B cell (primary cell): ENCODE measurements around the gene ALG8. TPM values are rescaled to one million over a fixed set of nuclear protein-coding genes. Genes with fewer than 3 reads are reported as not detected.

Experiments
- ATAC-seq: fragments of 200-7000 bp; cut with Tn5 transposase; one replicate; pipeline ENCODE4 v1.10.0; 2021; ENCODE audit warnings: low read depth, mild to moderate bottlenecking, moderate number of reproducible peaks, moderate library complexity
- CTCF ChIA-PET: fragments of 350-600 bp; sonication (Branson Sonifier 250); formaldehyde crosslinking; loops from one replicate; lab custom pipeline; 2021; ENCODE audit warnings: antibody characterized with exemption, inconsistent platforms; lab: Charles Lee
- POLR2A ChIA-PET: fragments of 350-600 bp; sonication (Branson Sonifier 250); formaldehyde crosslinking; loops from one replicate; lab custom pipeline; 2021; ENCODE audit warnings: antibody characterized with exemption; lab: Charles Lee
- DNase-seq: peaks from one replicate; pipeline ENCODE4 v3.0.0; 2013
- H2AFZ ChIP-seq: 2 replicates; pipeline ENCODE4 v1.6.1; 2012; ENCODE audit warnings: mild to moderate bottlenecking, low read depth, low read length; ENCODE audit not compliant: insufficient read depth, poor library complexity, severe bottlenecking
- H3K27ac ChIP-seq, 2 donors: 1 replicate in 1 of 2; 2 replicates in 1 of 2; pipeline ENCODE4 v1.5.1; 2012 to 2013; ENCODE audit warnings: low read length in 2 of 2, mild to moderate bottlenecking in 2 of 2, moderate library complexity in 1 of 2
- H3K27me3 ChIP-seq, 4 experiments: fragments of 200-600 bp in 1 of 4; sonication (generic) in 1 of 4; replicated peaks in 1 of 4; 1 replicate in 2 of 4; 2 replicates in 2 of 4; pipeline versions ENCODE4 v1.6.1 to v1.7.0; 2013 to 2016; ENCODE audit warnings: low read length in 3 of 4, mild to moderate bottlenecking in 2 of 4, mixed read lengths in 1 of 4, moderate library complexity in 1 of 4; ENCODE audit not compliant: insufficient read depth in 4 of 4, control insufficient read depth in 3 of 4; ENCODE audit errors: control extremely low read depth in 1 of 4
- H3K36me3 ChIP-seq, 2 experiments: replicated peaks in 1 of 2; 1 replicate in 1 of 2; 2 replicates in 1 of 2; pipeline versions ENCODE4 v1.6.1 to v1.7.1; 2013; ENCODE audit warnings: low read length in 1 of 2; ENCODE audit not compliant: insufficient read depth in 2 of 2, control insufficient read depth in 1 of 2; ENCODE audit errors: control extremely low read depth in 1 of 2, extremely low read depth in 1 of 2
- H3K4me1 ChIP-seq, 2 donors: fragments of 200-600 bp in 1 of 2; sonication (generic) in 1 of 2; 1 replicate in 1 of 2; 2 replicates in 1 of 2; pipeline versions ENCODE4 v1.5.1 to v1.6.1; 2013 to 2017; ENCODE audit warnings: low read length in 2 of 2; ENCODE audit not compliant: control insufficient read depth in 2 of 2, insufficient read depth in 2 of 2
- H3K4me2 ChIP-seq: replicated peaks from 2 replicates; pipeline ENCODE3; 2012; ENCODE audit warnings: mild to moderate bottlenecking, low read depth, low read length; ENCODE audit not compliant: poor library complexity, severe bottlenecking
- H3K4me3 ChIP-seq, 5 experiments: fragments of 200-600 bp in 1 of 5; sonication (generic) in 1 of 5; 1 replicate in 3 of 5; 2 replicates in 2 of 5; pipeline versions ENCODE4 v1.5.1 to v1.7.0; 2011 to 2016; ENCODE audit warnings: low read length in 4 of 5, mild to moderate bottlenecking in 4 of 5, low read depth in 2 of 5, control low read depth in 1 of 5, moderate library complexity in 1 of 5; ENCODE audit not compliant: insufficient read depth in 1 of 5; ENCODE audit errors: control extremely low read depth in 1 of 5, extremely low read depth in 1 of 5
- H3K79me2 ChIP-seq: fragments of 200-600 bp; sonication (generic); one replicate; pipeline ENCODE4 v1.6.0; 2016; ENCODE audit warnings: low read length; ENCODE audit not compliant: control insufficient read depth, insufficient read depth
- H3K9ac ChIP-seq: fragments of 200-600 bp; sonication (generic); 2 replicates; pipeline ENCODE4 v1.6.1; 2017; ENCODE audit warnings: mild to moderate bottlenecking, low read length, moderate library complexity
- H3K9me3 ChIP-seq, 3 donors: one replicate each; pipeline versions ENCODE4 v1.6.1 to v1.7.1; 2013; ENCODE audit warnings: low read length in 2 of 3; ENCODE audit not compliant: control insufficient read depth in 2 of 3, insufficient read depth in 1 of 3; ENCODE audit errors: control extremely low read depth in 1 of 3
- H4K20me1 ChIP-seq: 2 replicates; pipeline ENCODE4 v1.6.0; 2012; ENCODE audit warnings: mild to moderate bottlenecking, low read length; ENCODE audit not compliant: insufficient read depth, control insufficient read depth, poor library complexity, severe bottlenecking
- H3K27ac Mint-ChIP-seq: one replicate; pipeline ENCODE4 v1.8.0; 2021; ENCODE audit warnings: mixed read lengths
- H3K27me3 Mint-ChIP-seq: one replicate; pipeline ENCODE4 v1.8.0; 2021; ENCODE audit warnings: mixed read lengths
- H3K4me1 Mint-ChIP-seq: one replicate; pipeline ENCODE4 v1.8.0; 2021; ENCODE audit warnings: mixed read lengths
- H3K4me3 Mint-ChIP-seq: one replicate; pipeline ENCODE4 v1.8.0; 2021; ENCODE audit warnings: mixed read lengths
- H3K9me3 Mint-ChIP-seq: one replicate; pipeline ENCODE4 v1.8.0; 2022; ENCODE audit warnings: mixed read lengths; ENCODE audit not compliant: insufficient read depth
- EZH2 ChIP-seq: IDR thresholded peaks from 2 replicates; pipeline ENCODE4 v1.6.1; 2012; ENCODE audit warnings: borderline replicate concordance, low read depth, mild to moderate bottlenecking, moderate library complexity, low read length; ENCODE audit not compliant: insufficient read depth, poor library complexity, severe bottlenecking
- whole genome bisulfite sequencing: methylation state at CpG from one replicate; pipeline ENCODE4 v1.1.5; 2013; ENCODE audit warnings: missing lambda C conversion rate; ENCODE audit not compliant: insufficient coverage; 5-methylcytosine and 5-hydroxymethylcytosine counted together
- intact Hi-C: fragments of 100-400 bp; cut with micrococcal nuclease; formaldehyde crosslinking; loops from one replicate; pipeline ENCODE4 v1.10.0; 2022
- polyA plus RNA-seq: library from polyadenylated mRNA; depleted of rRNA; stranded (reverse); fragments of >200 nt; gene quantifications from 2 replicates; pipeline ENCODE4 v1.2.3, GENCODE V29; 2012
- total RNA-seq, 2 donors: library from RNA; stranded (reverse); fragments of 120-200 nt in 1 of 2; gene quantifications; 1 replicate in 1 of 2; 2 replicates in 1 of 2; pipeline versions ENCODE4 v1.2.3 to v1.2.4, GENCODE V29; 2013 to 2022
- TF ChIP-seq, protein P1 (sequence below): fragments of 200-600 bp; IDR thresholded peaks from one replicate; pipeline ENCODE4 v1.8.0; 2022; ENCODE audit warnings: antibody characterized with exemption, mild to moderate bottlenecking

The ALG8 gene
- total and polyA plus RNA-seq, 2 donors (not counting 1 experiment from before 2014, with no cell fraction given): 16.7 to 28.5 TPM

DNA sequence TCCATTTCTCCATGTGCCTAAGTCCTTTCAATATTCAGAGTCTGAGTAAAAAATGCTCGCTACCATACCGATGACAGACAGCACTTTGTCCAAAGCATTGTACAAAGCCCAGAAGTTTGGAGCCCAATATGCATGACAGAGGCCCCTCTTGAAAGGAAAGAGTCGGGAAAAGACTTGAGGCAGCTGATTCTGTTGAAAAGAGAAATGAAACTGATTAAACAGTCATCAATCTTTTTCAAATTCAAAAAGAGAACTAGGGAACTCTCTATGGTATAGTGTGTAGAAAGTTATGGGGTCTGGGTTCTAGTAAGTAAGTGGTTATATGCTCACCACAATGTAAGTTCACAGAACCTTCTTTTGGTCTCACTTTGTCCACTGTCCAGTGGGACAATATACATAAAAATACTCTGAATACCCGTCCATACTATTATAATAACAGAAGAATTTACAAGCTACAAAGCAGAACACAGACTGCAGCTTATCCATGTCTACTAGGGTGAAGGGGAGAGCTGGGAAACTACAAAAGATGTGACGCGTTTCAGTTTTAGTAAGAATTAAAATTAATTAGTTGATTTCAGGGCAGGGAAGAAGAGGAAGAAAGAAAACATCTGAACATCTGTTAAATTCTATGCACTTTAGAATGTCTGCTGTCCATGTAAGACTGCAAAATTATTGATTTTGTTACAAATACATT, 26.7 kb downstream of the ALG8 start:
- Mint-ChIP-seq H3K9me3 (no peaks in the 10 kb centered on the region), H3K27ac (no peak overlapping the region), H3K27me3 (no peaks in the 10 kb centered on the region), H3K4me3 (no peak overlapping the region), H3K4me1 (peaks cover 9% of the 10 kb centered on the region)
- TF ChIP-seq, protein P1, sequence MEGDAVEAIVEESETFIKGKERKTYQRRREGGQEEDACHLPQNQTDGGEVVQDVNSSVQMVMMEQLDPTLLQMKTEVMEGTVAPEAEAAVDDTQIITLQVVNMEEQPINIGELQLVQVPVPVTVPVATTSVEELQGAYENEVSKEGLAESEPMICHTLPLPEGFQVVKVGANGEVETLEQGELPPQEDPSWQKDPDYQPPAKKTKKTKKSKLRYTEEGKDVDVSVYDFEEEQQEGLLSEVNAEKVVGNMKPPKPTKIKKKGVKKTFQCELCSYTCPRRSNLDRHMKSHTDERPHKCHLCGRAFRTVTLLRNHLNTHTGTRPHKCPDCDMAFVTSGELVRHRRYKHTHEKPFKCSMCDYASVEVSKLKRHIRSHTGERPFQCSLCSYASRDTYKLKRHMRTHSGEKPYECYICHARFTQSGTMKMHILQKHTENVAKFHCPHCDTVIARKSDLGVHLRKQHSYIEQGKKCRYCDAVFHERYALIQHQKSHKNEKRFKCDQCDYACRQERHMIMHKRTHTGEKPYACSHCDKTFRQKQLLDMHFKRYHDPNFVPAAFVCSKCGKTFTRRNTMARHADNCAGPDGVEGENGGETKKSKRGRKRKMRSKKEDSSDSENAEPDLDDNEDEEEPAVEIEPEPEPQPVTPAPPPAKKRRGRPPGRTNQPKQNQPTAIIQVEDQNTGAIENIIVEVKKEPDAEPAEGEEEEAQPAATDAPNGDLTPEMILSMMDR: no peak
- no peak for TF ChIP-seq EZH2
- H3K36me3 ChIP-seq: peaks cover 9 to 36% of the 10 kb centered on the region in 2 experiments
- H4K20me1 ChIP-seq: no peaks in the 10 kb centered on the region
- H3K27ac ChIP-seq: no peak overlapping the region
- intact Hi-C loops: no loop called here
- 93% methylated on average over 2 of the region's 6 CpGs for WGBS
- H2AFZ ChIP-seq: no peak overlapping the region
- ChIA-PET POLR2A (no interaction called here), CTCF (no interaction called here)
- no peak overlapping the region for H3K4me3 ChIP-seq
- no peaks in the 10 kb centered on the region for H3K27me3 ChIP-seq
- no peaks in the 10 kb centered on the region for H3K79me2 ChIP-seq
- DNase-seq: no peak
- H3K4me2 ChIP-seq: no peak overlapping the region
- no peak for ATAC-seq
- H3K9ac ChIP-seq: no peak overlapping the region
- H3K9me3 ChIP-seq: no peaks in the 10 kb centered on the region
- peaks cover 0 to 3% of the 10 kb centered on the region in 2 donors for H3K4me1 ChIP-seq

DNA sequence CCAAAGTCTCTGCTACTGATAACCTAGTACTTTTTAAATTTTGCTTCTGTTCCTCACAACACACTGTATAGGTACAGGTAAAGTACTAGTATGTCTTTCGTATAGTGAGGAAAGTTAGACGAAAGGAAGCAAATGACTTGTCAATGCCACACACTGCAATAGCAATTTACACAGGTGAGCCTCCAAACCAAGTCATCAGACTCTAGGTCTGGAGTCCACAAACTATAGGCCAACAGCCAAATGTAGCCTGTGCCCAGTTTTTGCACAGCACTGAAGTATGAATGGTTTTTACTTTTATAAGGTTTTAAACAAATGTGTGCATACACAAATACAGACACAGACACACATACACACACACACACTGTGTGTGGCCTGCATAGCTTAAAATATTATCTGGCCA, 28.1 kb downstream of the ALG8 start:
- no peak overlapping the region for H3K4me2 ChIP-seq
- H3K9ac ChIP-seq: no peak overlapping the region
- intact Hi-C loops: no loop called here
- H3K9me3 Mint-ChIP-seq: no peaks in the 10 kb centered on the region
- H4K20me1 ChIP-seq: no peaks in the 10 kb centered on the region
- no peaks in the 10 kb centered on the region for H3K27me3 Mint-ChIP-seq
- H3K27me3 ChIP-seq: no peaks in the 10 kb centered on the region
- H2AFZ ChIP-seq: no peak overlapping the region
- no CpG with 5 or more reads among the region's 2 CpGs for WGBS
- no peak overlapping the region for H3K4me3 ChIP-seq
- H3K36me3 ChIP-seq: peaks cover 9 to 36% of the 10 kb centered on the region in 2 experiments
- no peak overlapping the region for H3K27ac Mint-ChIP-seq
- POLR2A ChIA-PET: no interaction called here
- no peaks in the 10 kb centered on the region for H3K79me2 ChIP-seq
- no peaks in the 10 kb centered on the region for H3K9me3 ChIP-seq
- H3K4me1 ChIP-seq: peaks cover 0 to 3% of the 10 kb centered on the region in 2 donors
- no peak overlapping the region for H3K27ac ChIP-seq
- peaks cover 9% of the 10 kb centered on the region for H3K4me1 Mint-ChIP-seq
- no peak for DNase-seq
- ATAC-seq: no peak
- H3K4me3 Mint-ChIP-seq: no peak overlapping the region
- CTCF ChIA-PET: no interaction called here
- no peak for TF ChIP-seq EZH2
- TF ChIP-seq, protein P1: no peak
